ENCODE data around the gene POLK. TPM values are rescaled to one million over a fixed set of nuclear protein-coding genes. Genes with fewer than 3 reads are reported as not detected.

POLK gene
- total and polyA plus RNA-seq, 2 donors (not counting 3 experiments of a cell fraction or from before 2014, with no cell fraction given) = 5.1 to 27.3 TPM

GRCh38 chr5:75491621-75492020 is 20.1 kb upstream of the POLK start:
- Histone ChIP-seq H2AFZ (ENCODE audit: low read depth, low read length) (no peak overlapping the region), H3K27ac (ENCODE audit: insufficient read depth, low read depth, low read length) (no peak overlapping the region), H3K9ac (replicated peaks; ENCODE audit: extremely low read depth, insufficient read depth, low read length) (no peak overlapping the region), H3K4me3 (replicated peaks in 1 of 3; ENCODE audit: insufficient read depth in 1 of 3, low read depth in 1 of 3, low read length in 3 of 3) (no peak overlapping the region), H3K79me2 (ENCODE audit: control insufficient read depth, insufficient read depth, low read length) (peaks cover 15% of the 10 kb centered on the region), H3K36me3 (ENCODE audit: control insufficient read depth in 2 of 2, extremely low read depth in 1 of 2, insufficient read depth in 2 of 2, low read length in 2 of 2) (peaks cover 0 to 2% of the 10 kb centered on the region in 2 experiments), H3K9me3 (replicated peaks; ENCODE audit: control insufficient read depth, insufficient read depth, low read length) (no peaks in the 10 kb centered on the region), H3K27me3 (ENCODE audit: control insufficient read depth in 2 of 2, insufficient read depth in 2 of 2, low read length in 2 of 2) (no peaks in the 10 kb centered on the region), H3K9me1 (replicated peaks; ENCODE audit: control insufficient read depth, extremely low read depth, insufficient read depth, low read length) (no peaks in the 10 kb centered on the region), H3K4me2 (ENCODE audit: insufficient read depth, low read length) (no peak overlapping the region), H3K4me1 (ENCODE audit: control insufficient read depth, extremely low read depth, insufficient read depth, low read length) (no peaks in the 10 kb centered on the region), H4K20me1 (replicated peaks; ENCODE audit: control insufficient read depth, extremely low read depth, insufficient read depth, low read length) (no peaks in the 10 kb centered on the region)
- DNase-seq (ENCODE audit: low read depth, low spot score) = no peak
- TF ChIP-seq GATA2 (IDR thresholded peaks at IDR 0.05; ENCODE audit: insufficient read depth, insufficient read length, low read depth, low read length) (no peak), EZH2 (IDR thresholded peaks at IDR 0.05; ENCODE audit: borderline replicate concordance, low read depth, low read length, severe bottlenecking) (no peak), MYC (IDR thresholded peaks at IDR 0.05; ENCODE audit: low read depth, low read length) (no peak), JUN (IDR thresholded peaks at IDR 0.05; ENCODE audit: borderline replicate concordance, insufficient read depth, insufficient read length, low read depth) (no peak), POLR2AphosphoS5 (IDR thresholded peaks at IDR 0.05; ENCODE audit: insufficient read depth, low read depth, low read length) (no peak), FOS (IDR thresholded peaks at IDR 0.05; ENCODE audit: borderline replicate concordance, insufficient read depth, low read length) (no peak), POLR2A (IDR thresholded peaks at IDR 0.05; ENCODE audit: low read depth, low read length) (no peak)
- TF ChIP-seq, protein P1, sequence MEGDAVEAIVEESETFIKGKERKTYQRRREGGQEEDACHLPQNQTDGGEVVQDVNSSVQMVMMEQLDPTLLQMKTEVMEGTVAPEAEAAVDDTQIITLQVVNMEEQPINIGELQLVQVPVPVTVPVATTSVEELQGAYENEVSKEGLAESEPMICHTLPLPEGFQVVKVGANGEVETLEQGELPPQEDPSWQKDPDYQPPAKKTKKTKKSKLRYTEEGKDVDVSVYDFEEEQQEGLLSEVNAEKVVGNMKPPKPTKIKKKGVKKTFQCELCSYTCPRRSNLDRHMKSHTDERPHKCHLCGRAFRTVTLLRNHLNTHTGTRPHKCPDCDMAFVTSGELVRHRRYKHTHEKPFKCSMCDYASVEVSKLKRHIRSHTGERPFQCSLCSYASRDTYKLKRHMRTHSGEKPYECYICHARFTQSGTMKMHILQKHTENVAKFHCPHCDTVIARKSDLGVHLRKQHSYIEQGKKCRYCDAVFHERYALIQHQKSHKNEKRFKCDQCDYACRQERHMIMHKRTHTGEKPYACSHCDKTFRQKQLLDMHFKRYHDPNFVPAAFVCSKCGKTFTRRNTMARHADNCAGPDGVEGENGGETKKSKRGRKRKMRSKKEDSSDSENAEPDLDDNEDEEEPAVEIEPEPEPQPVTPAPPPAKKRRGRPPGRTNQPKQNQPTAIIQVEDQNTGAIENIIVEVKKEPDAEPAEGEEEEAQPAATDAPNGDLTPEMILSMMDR (IDR thresholded peaks at IDR 0.05; ENCODE audit: extremely low read depth in 1 of 2, insufficient read depth in 1 of 2, low read depth in 1 of 2, low read length in 2 of 2) = no peak
- TF ChIP-seq, protein P2, sequence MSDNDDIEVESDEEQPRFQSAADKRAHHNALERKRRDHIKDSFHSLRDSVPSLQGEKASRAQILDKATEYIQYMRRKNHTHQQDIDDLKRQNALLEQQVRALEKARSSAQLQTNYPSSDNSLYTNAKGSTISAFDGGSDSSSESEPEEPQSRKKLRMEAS (IDR thresholded peaks at IDR 0.05; ENCODE audit: insufficient read depth, insufficient read length) = no peak
- POLR2A ChIA-PET = no interaction called here
- dilution Hi-C loops (cut with MboI; ENCODE audit: extremely low pct_ligation_motif_present, low sequenced_read_pairs) = no loop called here
- no peak for FAIRE-seq
- intact Hi-C loops (cut with micrococcal nuclease) = no loop called here
- CTCF ChIA-PET = no interaction called here
- BruUV-seq (replicated peaks) = no TSS peak

Data from endothelial cell of umbilical vein (primary cell).